Left colon (tissue), 2 donors: ENCODE results near the gene CCDC18. TPM values are rescaled to one million over a fixed set of nuclear protein-coding genes. Genes with fewer than 3 reads are reported as not detected.
"Not testable (repeated sequence)": the region's sequence is repeated elsewhere in the genome, so short reads cannot be mapped to it uniquely, and the experiment has no call there.

Experiments
- ATAC-seq: fragments of 200-7000 bp; cut with Tn5 transposase; one replicate; pipeline ENCODE4 v1.9.1; 2020; ENCODE audit warnings: mild to moderate bottlenecking, moderate library complexity
- DNase-seq, 2 donors: peaks; one replicate each; pipeline ENCODE4 v3.0.0-alpha.2; 2020
- intact Hi-C, 2 donors: fragments of 100-400 bp; cut with DNase I in 1 of 2; cut with micrococcal nuclease in 1 of 2; formaldehyde crosslinking; loops; one replicate each; pipeline versions ENCODE4 v1.11.2 to v1.14.0; 2022; cut with DNase I, micrococcal nuclease
- long read RNA-seq: library from polyadenylated mRNA; unstranded; transcript quantifications from one replicate; pipeline ENCODE4 v2.0.0, GENCODE V29; 2021
- total RNA-seq, 2 donors: library from RNA; stranded (reverse); fragmentation: NEBNext Ultra II Directional; extraction: Animal tissue kit (Norgen Biotek cat#: 25700); gene quantifications; one replicate each; pipeline ENCODE4 v1.2.1, GENCODE V29; 2021
- donor health status: DM: no; HTN: no; CAD: no.
- donor health status: DM: yes; HTN: yes; CAD: no.

The CCDC18 gene, protein sequence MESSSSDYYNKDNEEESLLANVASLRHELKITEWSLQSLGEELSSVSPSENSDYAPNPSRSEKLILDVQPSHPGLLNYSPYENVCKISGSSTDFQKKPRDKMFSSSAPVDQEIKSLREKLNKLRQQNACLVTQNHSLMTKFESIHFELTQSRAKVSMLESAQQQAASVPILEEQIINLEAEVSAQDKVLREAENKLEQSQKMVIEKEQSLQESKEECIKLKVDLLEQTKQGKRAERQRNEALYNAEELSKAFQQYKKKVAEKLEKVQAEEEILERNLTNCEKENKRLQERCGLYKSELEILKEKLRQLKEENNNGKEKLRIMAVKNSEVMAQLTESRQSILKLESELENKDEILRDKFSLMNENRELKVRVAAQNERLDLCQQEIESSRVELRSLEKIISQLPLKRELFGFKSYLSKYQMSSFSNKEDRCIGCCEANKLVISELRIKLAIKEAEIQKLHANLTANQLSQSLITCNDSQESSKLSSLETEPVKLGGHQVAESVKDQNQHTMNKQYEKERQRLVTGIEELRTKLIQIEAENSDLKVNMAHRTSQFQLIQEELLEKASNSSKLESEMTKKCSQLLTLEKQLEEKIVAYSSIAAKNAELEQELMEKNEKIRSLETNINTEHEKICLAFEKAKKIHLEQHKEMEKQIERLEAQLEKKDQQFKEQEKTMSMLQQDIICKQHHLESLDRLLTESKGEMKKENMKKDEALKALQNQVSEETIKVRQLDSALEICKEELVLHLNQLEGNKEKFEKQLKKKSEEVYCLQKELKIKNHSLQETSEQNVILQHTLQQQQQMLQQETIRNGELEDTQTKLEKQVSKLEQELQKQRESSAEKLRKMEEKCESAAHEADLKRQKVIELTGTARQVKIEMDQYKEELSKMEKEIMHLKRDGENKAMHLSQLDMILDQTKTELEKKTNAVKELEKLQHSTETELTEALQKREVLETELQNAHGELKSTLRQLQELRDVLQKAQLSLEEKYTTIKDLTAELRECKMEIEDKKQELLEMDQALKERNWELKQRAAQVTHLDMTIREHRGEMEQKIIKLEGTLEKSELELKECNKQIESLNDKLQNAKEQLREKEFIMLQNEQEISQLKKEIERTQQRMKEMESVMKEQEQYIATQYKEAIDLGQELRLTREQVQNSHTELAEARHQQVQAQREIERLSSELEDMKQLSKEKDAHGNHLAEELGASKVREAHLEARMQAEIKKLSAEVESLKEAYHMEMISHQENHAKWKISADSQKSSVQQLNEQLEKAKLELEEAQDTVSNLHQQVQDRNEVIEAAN (N-terminal part only)
- 1 to 10 TPM; 4.5 to 6.1 TPM for total RNA-seq
- long read RNA-seq, partial matches to known transcripts: 1 of 2 reads
- long read RNA-seq, other reads (novel, unspliced or antisense): 1 of 2 reads

- peak; percentile 2 for ATAC-seq
- intact Hi-C loops: loop anchor here in 1 of 2 donors (10.0 kb wide), 1 partner anchor 96 kb away; no protein-coding TSS in a partner anchor
Observed at GRCh38 chr1:93180723-93181613, at the start of gene CCDC18. Gene CCDC18, plus strand, starts transcription at chr1:93180724. Its CDS starts 2,638 bp downstream, at chr1:93183362.

DNA sequence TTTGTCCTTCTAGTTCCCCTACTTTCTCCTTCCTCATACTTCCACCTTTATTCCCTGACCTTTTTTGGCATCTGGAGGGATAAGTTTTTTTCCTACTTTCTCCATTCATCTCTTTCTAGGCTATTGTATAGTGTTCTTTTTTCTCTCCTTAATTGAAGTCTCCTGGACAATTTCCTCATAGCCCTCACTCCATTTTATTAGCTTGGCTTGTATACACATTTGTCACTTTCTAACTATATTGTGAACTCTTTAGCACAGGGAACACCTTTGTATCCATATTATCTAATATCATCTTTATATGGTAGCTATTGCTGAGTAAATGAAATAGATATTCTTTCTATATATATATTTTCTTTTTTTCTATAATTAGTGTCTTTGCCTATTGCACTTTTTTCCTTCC is 47.9 kb upstream of the CCDC18 start:
- DNase-seq: no peak
- peak; percentile 71 for ATAC-seq
- intact Hi-C loops: no loop called here

More at GRCh38 chr1:93180723-93181613, at the start of gene CCDC18:
- no peak for DNase-seq

GRCh38 chr1:93136445-93136844 is 44.1 kb upstream of the CCDC18 start:
- no peak for DNase-seq
- intact Hi-C loops: no loop called here
- ATAC-seq: no peak

GRCh38 chr1:93137604-93138292 is 42.8 kb upstream of the CCDC18 start:
- DNase-seq (no peak), ATAC-seq (peak; percentile 87)
- intact Hi-C loops: no loop called here

DNA sequence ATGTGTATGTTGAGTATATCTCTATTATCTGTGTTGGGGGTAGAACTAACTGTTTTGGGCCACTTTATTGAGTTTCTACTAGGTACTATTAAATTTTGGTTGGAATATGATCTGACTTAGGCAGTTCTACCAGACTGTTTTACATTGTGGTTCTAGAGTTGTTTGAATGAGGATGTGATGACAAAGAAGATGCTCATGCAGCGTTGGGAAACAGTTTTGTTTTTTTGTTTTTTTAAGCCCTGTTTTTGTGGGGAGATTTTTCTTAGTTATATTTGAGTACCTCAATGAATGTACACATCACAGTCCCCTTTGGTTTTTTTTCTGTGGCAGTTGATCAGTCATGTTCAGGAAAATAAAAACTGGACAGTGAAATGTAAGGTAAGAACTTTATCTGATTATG is 40.4 kb upstream of the CCDC18 start:
- DNase-seq (no peak), ATAC-seq (no peak)
- intact Hi-C loops: no loop called here

- no peak for DNase-seq
- no peak for ATAC-seq
- intact Hi-C loops: no loop called here
Observed at GRCh38 chr1:93142161-93142560, 38.4 kb upstream of the CCDC18 start.

DNA sequence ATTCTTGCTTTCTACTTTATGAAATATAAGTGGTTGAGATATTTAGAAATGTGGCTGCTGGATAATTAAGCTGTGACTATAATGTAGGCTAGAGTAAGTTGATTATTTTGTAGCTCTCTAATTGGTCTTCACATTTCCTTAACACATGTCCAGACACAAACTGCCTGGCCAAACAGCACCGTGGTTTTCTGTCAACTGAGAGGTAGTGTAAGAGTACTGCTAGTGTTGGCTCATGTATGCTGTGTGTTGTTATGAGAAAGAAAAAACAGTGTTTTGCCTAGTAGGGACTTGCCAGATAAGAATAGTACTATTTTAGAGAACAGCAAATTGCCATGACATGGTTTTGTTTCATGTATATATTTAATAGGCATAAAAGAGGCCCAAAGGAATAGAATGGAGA is 37.4 kb upstream of the CCDC18 start:
- intact Hi-C loops: no loop called here
- DNase-seq (no peak), ATAC-seq (no peak)

- ATAC-seq: no peak
- intact Hi-C loops: no loop called here
Observed at GRCh38 chr1:93143769-93144168, 36.8 kb upstream of the CCDC18 start.

GRCh38 chr1:93148001-93148400 is 32.5 kb upstream of the CCDC18 start:
- DNase-seq (no peak), ATAC-seq (no peak)
- intact Hi-C loops: no loop called here

More at GRCh38 chr1:93143769-93144168, 36.8 kb upstream of the CCDC18 start:
- DNase-seq: no peak

DNA sequence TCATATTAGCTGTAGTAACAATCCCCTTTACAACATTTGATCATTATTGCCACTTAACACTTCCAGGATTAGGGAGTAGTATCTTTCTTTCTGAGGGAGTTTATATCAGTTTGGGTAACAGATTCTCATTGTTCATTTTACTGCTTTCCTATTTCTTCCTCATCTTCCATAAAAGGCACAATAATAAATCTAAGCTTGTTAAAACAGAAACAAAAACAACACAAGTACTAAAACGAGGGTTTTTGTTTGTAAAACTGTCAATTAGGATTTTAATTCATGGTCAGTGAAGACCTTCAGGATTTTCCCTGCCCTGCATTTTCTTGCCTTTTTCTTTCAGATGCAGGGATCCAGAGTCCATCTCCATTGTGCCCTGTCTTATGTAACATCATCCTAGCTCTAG is 29.8 kb upstream of the CCDC18 start:
- ATAC-seq (no peak), DNase-seq (no peak)
- intact Hi-C loops: no loop called here

- DNase-seq (no peak), ATAC-seq (no peak)
- intact Hi-C loops: no loop called here
Observed at GRCh38 chr1:93151474-93151873, 29.1 kb upstream of the CCDC18 start.

DNA sequence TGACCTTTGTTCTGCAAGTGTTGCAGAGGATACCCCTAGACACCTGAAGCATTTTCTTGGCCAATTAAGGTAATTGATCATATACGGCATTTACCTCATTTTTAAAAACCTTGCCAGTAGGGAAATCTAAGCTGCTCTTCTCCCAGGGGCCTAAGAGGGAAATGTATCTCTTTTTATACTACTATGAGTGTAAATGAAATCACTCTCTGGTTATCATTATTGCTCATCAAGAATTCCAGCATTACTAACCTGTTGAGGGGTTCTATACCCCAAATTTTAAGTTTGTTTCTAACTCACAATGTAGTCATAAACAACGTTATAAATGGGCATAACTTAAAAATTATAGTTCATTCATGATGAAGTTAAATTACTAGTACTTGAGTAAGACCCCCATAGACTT is 27.7 kb upstream of the CCDC18 start:
- no peak for DNase-seq
- no peak for ATAC-seq
- intact Hi-C loops: no loop called here

- ATAC-seq (no peak), DNase-seq (no peak)
- intact Hi-C loops: no loop called here
Observed at GRCh38 chr1:93154898-93155297, 25.6 kb upstream of the CCDC18 start.

GRCh38 chr1:93155335-93155734 is 25.2 kb upstream of the CCDC18 start:
- ATAC-seq (no peak), DNase-seq (no peak)
- intact Hi-C loops: no loop called here

GRCh38 chr1:93159337-93159736 is 21.2 kb upstream of the CCDC18 start:
- intact Hi-C loops: no loop called here
- no peak for DNase-seq
- ATAC-seq: peak; percentile 95

DNA sequence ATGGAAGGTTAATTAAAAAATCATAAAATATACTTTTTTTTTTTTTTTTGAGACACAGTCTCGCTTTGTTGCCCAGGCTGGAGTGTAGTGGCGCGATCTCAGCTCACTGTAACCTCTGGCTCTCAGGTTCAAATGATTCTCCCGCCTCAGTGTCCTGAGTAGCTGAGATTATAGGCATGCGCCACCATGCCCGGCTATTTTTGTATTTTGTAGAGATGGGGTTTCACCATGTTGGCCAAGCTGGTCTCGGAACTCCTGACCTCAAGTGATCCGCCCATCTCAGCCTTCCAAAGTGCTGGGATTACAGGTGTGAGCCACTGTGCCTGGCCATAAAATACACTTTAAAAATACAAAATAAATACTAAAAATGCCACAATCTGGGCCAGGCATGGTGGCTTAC is 17.2 kb upstream of the CCDC18 start:
- intact Hi-C loops, DNase-seq, ATAC-seq: not testable (repeated sequence)

DNA sequence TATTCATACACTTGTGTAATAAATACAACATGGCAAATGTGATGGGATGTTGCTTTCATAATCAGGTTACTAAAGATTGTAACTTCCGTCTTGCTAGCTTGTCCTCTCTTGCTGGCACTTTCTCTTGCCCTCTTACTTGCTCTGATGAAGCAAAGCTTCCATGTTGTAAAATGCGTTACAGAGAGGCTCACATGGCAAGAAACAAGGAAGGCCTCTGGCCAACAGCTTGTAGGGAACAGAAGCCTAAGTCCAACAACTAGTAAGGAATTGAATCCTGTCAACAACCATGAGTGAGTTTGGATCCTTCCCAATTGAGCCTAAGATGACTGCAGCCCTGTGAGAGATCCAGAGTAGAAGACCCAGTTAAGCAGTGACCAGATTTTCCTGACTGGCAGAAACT is 15.7 kb upstream of the CCDC18 start:
- intact Hi-C loops: no loop called here
- no peak for ATAC-seq

More for the DNA sequence above, 15.7 kb upstream of the CCDC18 start:
- no peak for DNase-seq
